ENCODE measurements around the gene SHMT2.

SHMT2 gene

GRCh38 chr12:57213763-57214397 is 15.6 kb upstream of the SHMT2 start:
- no peak for DNase-seq (ENCODE audit: low read depth, low spot score)

GRCh38 chr12:57214398-57214781 is 15.1 kb upstream of the SHMT2 start:
- DNase-seq (ENCODE audit: low read depth, low spot score) = no peak

GRCh38 chr12:57215065-57215464 is 14.4 kb upstream of the SHMT2 start:
- DNase-seq (ENCODE audit: low read depth, low spot score) = no peak

- DNase-seq (ENCODE audit: low read depth, low spot score) = no peak
Observed at GRCh38 chr12:57215668-57216013, 13.9 kb upstream of the SHMT2 start.

- no peak for DNase-seq (ENCODE audit: low read depth, low spot score)
Observed at GRCh38 chr12:57216014-57216911, 13.2 kb upstream of the SHMT2 start, which contains the start of gene NXPH4. Gene NXPH4 (plus strand): TSS chr12:57216794. CDS start chr12:57216970, 176 bp downstream.

GRCh38 chr12:57216921-57217879 is 12.3 kb upstream of the SHMT2 start:
- no peak for DNase-seq (ENCODE audit: low read depth, low spot score)

- no peak for DNase-seq (ENCODE audit: low read depth, low spot score)
Observed at GRCh38 chr12:57218030-57218853, 11.3 kb upstream of the SHMT2 start.

GRCh38 chr12:57219205-57219992 is 10.1 kb upstream of the SHMT2 start:
- DNase-seq (ENCODE audit: low read depth, low spot score) = no peak

- no peak for DNase-seq (ENCODE audit: low read depth, low spot score)
Observed at GRCh38 chr12:57219993-57220754, 9.3 kb upstream of the SHMT2 start.

- no peak for DNase-seq (ENCODE audit: low read depth, low spot score)
Observed at GRCh38 chr12:57220770-57221168, 8.7 kb upstream of the SHMT2 start.

- DNase-seq (ENCODE audit: low read depth, low spot score) = no peak
Observed at GRCh38 chr12:57221169-57221917, 8.2 kb upstream of the SHMT2 start.

- no peak for DNase-seq (ENCODE audit: low read depth, low spot score)
Observed at GRCh38 chr12:57222286-57223190, 7.0 kb upstream of the SHMT2 start.

GRCh38 chr12:57223191-57224165 is 6.0 kb upstream of the SHMT2 start:
- no peak for DNase-seq (ENCODE audit: low read depth, low spot score)

GRCh38 chr12:57224278-57224972 is 5.1 kb upstream of the SHMT2 start:
- no peak for DNase-seq (ENCODE audit: low read depth, low spot score)

- DNase-seq (ENCODE audit: low read depth, low spot score) = no peak
Observed at GRCh38 chr12:57224973-57225679, 4.4 kb upstream of the SHMT2 start.
